ENCODE data around the gene DMRTC2.

GRCh38 chr19:41799444-41800000 lies 45.3 kb upstream of the DMRTC2 start:
- TF ChIP-seq, protein P1, sequence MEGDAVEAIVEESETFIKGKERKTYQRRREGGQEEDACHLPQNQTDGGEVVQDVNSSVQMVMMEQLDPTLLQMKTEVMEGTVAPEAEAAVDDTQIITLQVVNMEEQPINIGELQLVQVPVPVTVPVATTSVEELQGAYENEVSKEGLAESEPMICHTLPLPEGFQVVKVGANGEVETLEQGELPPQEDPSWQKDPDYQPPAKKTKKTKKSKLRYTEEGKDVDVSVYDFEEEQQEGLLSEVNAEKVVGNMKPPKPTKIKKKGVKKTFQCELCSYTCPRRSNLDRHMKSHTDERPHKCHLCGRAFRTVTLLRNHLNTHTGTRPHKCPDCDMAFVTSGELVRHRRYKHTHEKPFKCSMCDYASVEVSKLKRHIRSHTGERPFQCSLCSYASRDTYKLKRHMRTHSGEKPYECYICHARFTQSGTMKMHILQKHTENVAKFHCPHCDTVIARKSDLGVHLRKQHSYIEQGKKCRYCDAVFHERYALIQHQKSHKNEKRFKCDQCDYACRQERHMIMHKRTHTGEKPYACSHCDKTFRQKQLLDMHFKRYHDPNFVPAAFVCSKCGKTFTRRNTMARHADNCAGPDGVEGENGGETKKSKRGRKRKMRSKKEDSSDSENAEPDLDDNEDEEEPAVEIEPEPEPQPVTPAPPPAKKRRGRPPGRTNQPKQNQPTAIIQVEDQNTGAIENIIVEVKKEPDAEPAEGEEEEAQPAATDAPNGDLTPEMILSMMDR (IDR thresholded peaks at IDR 0.05; ENCODE audit: insufficient read depth, low read length, poor library complexity, severe bottlenecking), result no peak
- TF ChIP-seq EZH2phosphoT487 (conservative IDR thresholded peaks at IDR 0.05; ENCODE audit: low read length), result no peak

Data from SU-DHL-6 (cell line).